HepG2 (cell line): ENCODE results near the gene UBE2O. TPM values are rescaled to one million over a fixed set of nuclear protein-coding genes. Genes with fewer than 3 reads are reported as not detected.

ENCODE experiments used
- AGO1 ChIP-seq: fragments of 200-400 bp; formaldehyde crosslinking; IDR thresholded peaks from 2 replicates; pipeline ENCODE4 v1.6.1; 2017; ENCODE audit warnings: mild to moderate bottlenecking, low read depth, low read length, moderate library complexity; ENCODE audit not compliant: poor library complexity, severe bottlenecking
- HOXA5 ChIP-seq: sonication (generic); formaldehyde crosslinking; IDR thresholded peaks from 2 replicates; pipeline ENCODE4 v1.4.0; 2020; ENCODE audit warnings: missing genetic modification reagents
- IKZF1 ChIP-seq: fragments of 450-650 bp; IDR thresholded peaks from 2 replicates; pipeline ENCODE4 v1.7.1; 2016
- KDM6A ChIP-seq: IDR thresholded peaks from 2 replicates; pipeline ENCODE4 v1.6.1; 2016; ENCODE audit warnings: low read depth
- KMT2B ChIP-seq: IDR thresholded peaks from 2 replicates; pipeline ENCODE4 v1.6.1; 2016; ENCODE audit warnings: missing genetic modification reagents, missing compliant biosample characterization
- MEF2D ChIP-seq: sonication (generic); formaldehyde crosslinking; IDR thresholded peaks from 2 replicates; pipeline ENCODE4 v1.5.1; 2020; ENCODE audit warnings: mild to moderate bottlenecking, missing genetic modification reagents
- XBP1 ChIP-seq: sonication (generic); formaldehyde crosslinking; IDR thresholded peaks from 2 replicates; pipeline ENCODE4 v1.5.0; 2020; ENCODE audit warnings: missing genetic modification reagents
- YEATS4 ChIP-seq: sonication (generic); formaldehyde crosslinking; IDR thresholded peaks from 2 replicates; pipeline ENCODE4 v1.4.0; 2020; ENCODE audit warnings: missing genetic modification reagents, borderline replicate concordance
- ZNF546 ChIP-seq: sonication (generic); formaldehyde crosslinking; conservative IDR thresholded peaks from 2 replicates; pipeline ENCODE4 v1.8.1; 2023; ENCODE audit warnings: mild to moderate bottlenecking, missing genetic modification reagents
- ZNF556 ChIP-seq: sonication (generic); formaldehyde crosslinking; IDR thresholded peaks from 2 replicates; pipeline ENCODE4 v1.4.0; 2020; ENCODE audit warnings: mild to moderate bottlenecking, missing genetic modification reagents, borderline replicate concordance
- ZNF567 ChIP-seq: sonication (generic); formaldehyde crosslinking; IDR thresholded peaks from 2 replicates; pipeline ENCODE4 v1.8.1; 2023; ENCODE audit warnings: mild to moderate bottlenecking, missing genetic modification reagents, borderline replicate concordance
- ZNF879 ChIP-seq: sonication (generic); formaldehyde crosslinking; IDR thresholded peaks from 2 replicates; pipeline ENCODE4 v1.8.1; 2023; ENCODE audit warnings: missing genetic modification reagents
- polyA plus RNA-seq, 8 experiments: library from polyadenylated mRNA; depleted of rRNA in 3 of 8; stranded (reverse) in 7 of 8; unstranded in 1 of 8; fragments of >200 nt; fragmentation: Illumina TruSeq in 4 of 8; extraction: Trizol in 4 of 8; gene quantifications; 2 replicates each; pipeline versions ENCODE4 v1.2.1 to v1.2.3, GENCODE V29; 2011 to 2016; ENCODE audit warnings: low read depth in 4 of 8, missing spikeins in 1 of 8, mixed read lengths in 1 of 8; ENCODE audit not compliant: insufficient read depth in 1 of 8
- total RNA-seq, 5 experiments: library from RNA; depleted of rRNA; stranded (reverse); fragments of >200 nt; fragmentation: Illumina TruSeq; extraction: Trizol; gene quantifications; 2 replicates each; pipeline ENCODE4 v1.2.3, GENCODE V29; 2016; ENCODE audit warnings: low read depth in 1 of 5
- TF ChIP-seq, protein P1 (sequence below): sonication (generic); formaldehyde crosslinking; IDR thresholded peaks from 2 replicates; pipeline ENCODE4 v1.8.0; 2023; ENCODE audit warnings: mild to moderate bottlenecking, missing genetic modification reagents
- TF ChIP-seq, protein P2 (sequence below): sonication (generic); formaldehyde crosslinking; IDR thresholded peaks from 2 replicates; pipeline ENCODE4 v1.4.0; 2020; ENCODE audit warnings: missing genetic modification reagents
- TF ChIP-seq, protein P3 (sequence below): sonication (generic); formaldehyde crosslinking; IDR thresholded peaks from 2 replicates; pipeline ENCODE4 v1.4.0; 2020; ENCODE audit warnings: missing genetic modification reagents, borderline replicate concordance
- TF ChIP-seq, protein P4 (sequence below): sonication (generic); formaldehyde crosslinking; IDR thresholded peaks from 2 replicates; pipeline ENCODE4 v1.5.1; 2020; ENCODE audit warnings: mild to moderate bottlenecking, missing genetic modification reagents
- TF ChIP-seq, protein P5 (sequence below): sonication (generic); formaldehyde crosslinking; conservative IDR thresholded peaks from 2 replicates; pipeline ENCODE4 v1.4.0; 2020; ENCODE audit warnings: mild to moderate bottlenecking, missing genetic modification reagents, moderate library complexity

UBE2O gene
- total and polyA plus RNA-seq, 2 of the 13 experiments (the other 11 are each of a cell fraction or from before 2014, with no cell fraction given) = 21.5 to 23.5 TPM

DNA sequence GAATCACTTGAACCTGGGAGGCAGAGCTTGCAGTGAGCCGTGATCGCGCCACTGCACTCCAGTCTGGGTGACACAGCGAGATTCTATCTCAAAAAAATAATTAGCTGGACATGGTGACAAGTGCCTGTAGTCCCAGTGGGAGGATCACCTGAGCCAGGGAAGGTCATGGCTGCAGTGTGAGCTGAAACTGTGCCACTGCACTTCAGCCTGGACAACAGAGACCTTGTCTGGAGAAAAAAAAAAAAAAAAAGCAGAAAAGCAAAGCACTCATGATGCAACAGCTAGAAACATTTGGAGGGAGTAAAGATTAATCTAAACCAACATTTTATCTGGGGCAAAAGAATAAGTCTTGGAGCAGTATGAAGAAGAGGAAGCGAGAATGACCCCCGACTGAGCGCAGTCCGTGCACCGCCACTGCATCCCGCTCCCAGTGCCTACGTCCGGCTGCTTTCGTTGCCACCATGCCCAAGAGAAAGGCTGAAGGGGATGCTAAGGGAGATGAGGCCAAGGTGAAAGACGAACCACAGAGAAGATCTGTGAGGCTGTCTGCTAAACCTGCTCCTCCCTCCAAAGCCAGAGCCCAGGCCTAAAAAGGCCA is 107.5 kb downstream of the UBE2O start (continued):
- TF ChIP-seq, protein P1, sequence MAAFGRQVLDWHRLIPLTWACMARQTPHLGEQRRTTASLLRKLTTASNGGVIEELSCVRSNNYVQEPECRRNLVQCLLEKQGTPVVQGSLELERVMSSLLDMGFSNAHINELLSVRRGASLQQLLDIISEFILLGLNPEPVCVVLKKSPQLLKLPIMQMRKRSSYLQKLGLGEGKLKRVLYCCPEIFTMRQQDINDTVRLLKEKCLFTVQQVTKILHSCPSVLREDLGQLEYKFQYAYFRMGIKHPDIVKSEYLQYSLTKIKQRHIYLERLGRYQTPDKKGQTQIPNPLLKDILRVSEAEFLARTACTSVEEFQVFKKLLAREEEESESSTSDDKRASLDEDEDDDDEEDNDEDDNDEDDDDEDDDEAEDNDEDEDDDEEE = no peak
- TF ChIP-seq HOXA5 (CRISPR knock-in tag) = peak; percentile 69; the same call in 1 of the 2 replicates
- TF ChIP-seq IKZF1 = no peak
- no peak for TF ChIP-seq ZNF546 (CRISPR knock-in tag)
- no peak for TF ChIP-seq ZNF556 (CRISPR knock-in tag)
- no peak for TF ChIP-seq MEF2D
- no peak for TF ChIP-seq ZNF879 (CRISPR knock-in tag)
- TF ChIP-seq KDM6A = no peak
- no peak for TF ChIP-seq ZNF567 (CRISPR knock-in tag)
- TF ChIP-seq, protein P2, sequence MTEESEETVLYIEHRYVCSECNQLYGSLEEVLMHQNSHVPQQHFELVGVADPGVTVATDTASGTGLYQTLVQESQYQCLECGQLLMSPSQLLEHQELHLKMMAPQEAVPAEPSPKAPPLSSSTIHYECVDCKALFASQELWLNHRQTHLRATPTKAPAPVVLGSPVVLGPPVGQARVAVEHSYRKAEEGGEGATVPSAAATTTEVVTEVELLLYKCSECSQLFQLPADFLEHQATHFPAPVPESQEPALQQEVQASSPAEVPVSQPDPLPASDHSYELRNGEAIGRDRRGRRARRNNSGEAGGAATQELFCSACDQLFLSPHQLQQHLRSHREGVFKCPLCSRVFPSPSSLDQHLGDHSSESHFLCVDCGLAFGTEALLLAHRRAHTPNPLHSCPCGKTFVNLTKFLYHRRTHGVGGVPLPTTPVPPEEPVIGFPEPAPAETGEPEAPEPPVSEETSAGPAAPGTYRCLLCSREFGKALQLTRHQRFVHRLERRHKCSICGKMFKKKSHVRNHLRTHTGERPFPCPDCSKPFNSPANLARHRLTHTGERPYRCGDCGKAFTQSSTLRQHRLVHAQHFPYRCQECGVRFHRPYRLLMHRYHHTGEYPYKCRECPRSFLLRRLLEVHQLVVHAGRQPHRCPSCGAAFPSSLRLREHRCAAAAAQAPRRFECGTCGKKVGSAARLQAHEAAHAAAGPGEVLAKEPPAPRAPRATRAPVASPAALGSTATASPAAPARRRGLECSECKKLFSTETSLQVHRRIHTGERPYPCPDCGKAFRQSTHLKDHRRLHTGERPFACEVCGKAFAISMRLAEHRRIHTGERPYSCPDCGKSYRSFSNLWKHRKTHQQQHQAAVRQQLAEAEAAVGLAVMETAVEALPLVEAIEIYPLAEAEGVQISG (CRISPR knock-in tag) = peak; percentile 76
- TF ChIP-seq YEATS4 (CRISPR knock-in tag) = no peak
- no peak for TF ChIP-seq KMT2B (CRISPR knock-in tag)
- TF ChIP-seq, protein P3, sequence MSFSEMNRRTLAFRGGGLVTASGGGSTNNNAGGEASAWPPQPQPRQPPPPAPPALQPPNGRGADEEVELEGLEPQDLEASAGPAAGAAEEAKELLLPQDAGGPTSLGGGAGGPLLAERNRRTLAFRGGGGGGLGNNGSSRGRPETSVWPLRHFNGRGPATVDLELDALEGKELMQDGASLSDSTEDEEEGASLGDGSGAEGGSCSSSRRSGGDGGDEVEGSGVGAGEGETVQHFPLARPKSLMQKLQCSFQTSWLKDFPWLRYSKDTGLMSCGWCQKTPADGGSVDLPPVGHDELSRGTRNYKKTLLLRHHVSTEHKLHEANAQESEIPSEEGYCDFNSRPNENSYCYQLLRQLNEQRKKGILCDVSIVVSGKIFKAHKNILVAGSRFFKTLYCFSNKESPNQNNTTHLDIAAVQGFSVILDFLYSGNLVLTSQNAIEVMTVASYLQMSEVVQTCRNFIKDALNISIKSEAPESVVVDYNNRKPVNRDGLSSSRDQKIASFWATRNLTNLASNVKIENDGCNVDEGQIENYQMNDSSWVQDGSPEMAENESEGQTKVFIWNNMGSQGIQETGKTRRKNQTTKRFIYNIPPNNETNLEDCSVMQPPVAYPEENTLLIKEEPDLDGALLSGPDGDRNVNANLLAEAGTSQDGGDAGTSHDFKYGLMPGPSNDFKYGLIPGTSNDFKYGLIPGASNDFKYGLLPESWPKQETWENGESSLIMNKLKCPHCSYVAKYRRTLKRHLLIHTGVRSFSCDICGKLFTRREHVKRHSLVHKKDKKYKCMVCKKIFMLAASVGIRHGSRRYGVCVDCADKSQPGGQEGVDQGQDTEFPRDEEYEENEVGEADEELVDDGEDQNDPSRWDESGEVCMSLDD (CRISPR knock-in tag) = no peak
- no peak for TF ChIP-seq AGO1
- TF ChIP-seq XBP1 = no peak
- TF ChIP-seq, protein P4, sequence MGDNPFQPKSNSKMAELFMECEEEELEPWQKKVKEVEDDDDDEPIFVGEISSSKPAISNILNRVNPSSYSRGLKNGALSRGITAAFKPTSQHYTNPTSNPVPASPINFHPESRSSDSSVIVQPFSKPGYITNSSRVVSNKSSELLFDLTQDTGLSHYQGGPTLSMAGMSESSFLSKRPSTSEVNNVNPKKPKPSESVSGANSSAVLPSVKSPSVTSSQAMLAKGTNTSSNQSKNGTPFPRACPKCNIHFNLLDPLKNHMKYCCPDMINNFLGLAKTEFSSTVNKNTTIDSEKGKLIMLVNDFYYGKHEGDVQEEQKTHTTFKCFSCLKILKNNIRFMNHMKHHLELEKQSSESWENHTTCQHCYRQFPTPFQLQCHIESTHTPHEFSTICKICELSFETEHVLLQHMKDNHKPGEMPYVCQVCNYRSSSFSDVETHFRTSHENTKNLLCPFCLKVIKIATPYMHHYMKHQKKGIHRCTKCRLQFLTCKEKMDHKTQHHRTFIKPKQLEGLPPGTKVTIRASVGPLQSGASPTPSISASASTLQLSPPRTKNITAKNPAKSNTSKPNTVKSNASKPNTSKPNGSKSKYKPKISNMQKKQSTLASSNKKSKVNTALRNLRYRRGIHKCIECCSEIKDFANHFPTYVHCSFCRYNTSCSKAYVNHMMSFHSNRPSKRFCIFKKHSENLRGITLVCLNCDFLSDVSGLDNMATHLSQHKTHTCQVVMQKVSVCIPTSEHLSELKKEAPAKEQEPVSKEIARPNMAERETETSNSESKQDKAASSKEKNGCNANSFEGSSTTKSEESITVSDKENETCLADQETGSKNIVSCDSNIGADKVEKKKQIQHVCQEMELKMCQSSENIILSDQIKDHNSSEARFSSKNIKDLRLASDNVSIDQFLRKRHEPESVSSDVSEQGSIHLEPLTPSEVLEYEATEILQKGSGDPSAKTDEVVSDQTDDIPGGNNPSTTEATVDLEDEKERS = no peak
- TF ChIP-seq, protein P5, sequence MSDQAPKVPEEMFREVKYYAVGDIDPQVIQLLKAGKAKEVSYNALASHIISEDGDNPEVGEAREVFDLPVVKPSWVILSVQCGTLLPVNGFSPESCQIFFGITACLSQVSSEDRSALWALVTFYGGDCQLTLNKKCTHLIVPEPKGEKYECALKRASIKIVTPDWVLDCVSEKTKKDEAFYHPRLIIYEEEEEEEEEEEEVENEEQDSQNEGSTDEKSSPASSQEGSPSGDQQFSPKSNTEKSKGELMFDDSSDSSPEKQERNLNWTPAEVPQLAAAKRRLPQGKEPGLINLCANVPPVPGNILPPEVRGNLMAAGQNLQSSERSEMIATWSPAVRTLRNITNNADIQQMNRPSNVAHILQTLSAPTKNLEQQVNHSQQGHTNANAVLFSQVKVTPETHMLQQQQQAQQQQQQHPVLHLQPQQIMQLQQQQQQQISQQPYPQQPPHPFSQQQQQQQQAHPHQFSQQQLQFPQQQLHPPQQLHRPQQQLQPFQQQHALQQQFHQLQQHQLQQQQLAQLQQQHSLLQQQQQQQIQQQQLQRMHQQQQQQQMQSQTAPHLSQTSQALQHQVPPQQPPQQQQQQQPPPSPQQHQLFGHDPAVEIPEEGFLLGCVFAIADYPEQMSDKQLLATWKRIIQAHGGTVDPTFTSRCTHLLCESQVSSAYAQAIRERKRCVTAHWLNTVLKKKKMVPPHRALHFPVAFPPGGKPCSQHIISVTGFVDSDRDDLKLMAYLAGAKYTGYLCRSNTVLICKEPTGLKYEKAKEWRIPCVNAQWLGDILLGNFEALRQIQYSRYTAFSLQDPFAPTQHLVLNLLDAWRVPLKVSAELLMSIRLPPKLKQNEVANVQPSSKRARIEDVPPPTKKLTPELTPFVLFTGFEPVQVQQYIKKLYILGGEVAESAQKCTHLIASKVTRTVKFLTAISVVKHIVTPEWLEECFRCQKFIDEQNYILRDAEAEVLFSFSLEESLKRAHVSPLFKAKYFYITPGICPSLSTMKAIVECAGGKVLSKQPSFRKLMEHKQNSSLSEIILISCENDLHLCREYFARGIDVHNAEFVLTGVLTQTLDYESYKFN (CRISPR knock-in tag) = peak; percentile 40; the same call in 1 of the 2 replicates
